ENCODE data around the gene CRADD.
"Not testable (repeated sequence)": the region's sequence is repeated elsewhere in the genome, so short reads cannot be mapped to it uniquely, and the experiment has no call there.

The CRADD gene

GRCh38 chr12:93870020-93870795, 193.0 kb downstream of the CRADD start:
- no peak for TF ChIP-seq CTCF (IDR thresholded peaks at IDR 0.05; ENCODE audit: low read depth, low read length, missing control alignments)
- DNase-seq (ENCODE audit: low read depth), result no peak
- in situ Hi-C loops (cut with HindIII; ENCODE audit: low sequenced_read_pairs), result no loop called here
- no peak overlapping the region for H3K4me3 ChIP-seq (ENCODE audit: low read depth, low read length)

GRCh38 chr12:93871566-93871965, 194.4 kb downstream of the CRADD start:
- H3K4me3 ChIP-seq (ENCODE audit: low read depth, low read length); in situ Hi-C loops (cut with HindIII; ENCODE audit: low sequenced_read_pairs); DNase-seq (ENCODE audit: low read depth): not testable (repeated sequence)

- TF ChIP-seq CTCF (IDR thresholded peaks at IDR 0.05; ENCODE audit: low read depth, low read length, missing control alignments), result no peak
Measured at GRCh38 chr12:93873561-93873960, 196.4 kb downstream of the CRADD start.

GRCh38 chr12:93875157-93875556, 198.0 kb downstream of the CRADD start:
- no peak for DNase-seq (ENCODE audit: low read depth)
- no peak for TF ChIP-seq CTCF (IDR thresholded peaks at IDR 0.05; ENCODE audit: low read depth, low read length, missing control alignments)
- in situ Hi-C loops (cut with HindIII; ENCODE audit: low sequenced_read_pairs), result no loop called here
- no peak overlapping the region for H3K4me3 ChIP-seq (ENCODE audit: low read depth, low read length)

More at GRCh38 chr12:93873561-93873960, 196.4 kb downstream of the CRADD start:
- H3K4me3 ChIP-seq (ENCODE audit: low read depth, low read length), result no peak overlapping the region
- in situ Hi-C loops (cut with HindIII; ENCODE audit: low sequenced_read_pairs), result no loop called here
- DNase-seq (ENCODE audit: low read depth), result no peak

GRCh38 chr12:93876360-93876759, 199.2 kb downstream of the CRADD start:
- no peak for TF ChIP-seq CTCF (IDR thresholded peaks at IDR 0.05; ENCODE audit: low read depth, low read length, missing control alignments)
- H3K4me3 ChIP-seq (ENCODE audit: low read depth, low read length), result no peak overlapping the region
- DNase-seq (ENCODE audit: low read depth), result no peak
- in situ Hi-C loops (cut with HindIII; ENCODE audit: low sequenced_read_pairs), result no loop called here

- no peak for TF ChIP-seq CTCF (IDR thresholded peaks at IDR 0.05; ENCODE audit: low read depth, low read length, missing control alignments)
- in situ Hi-C loops (cut with HindIII; ENCODE audit: low sequenced_read_pairs), result no loop called here
- H3K4me3 ChIP-seq (ENCODE audit: low read depth, low read length), result no peak overlapping the region
- DNase-seq (ENCODE audit: low read depth), result no peak
Measured at GRCh38 chr12:93877446-93877845, 200.3 kb downstream of the CRADD start.

Data from astrocyte of the cerebellum (primary cell).